DOHH2 (cell line): ENCODE data around the gene ARHGAP29.

Experiments
- H3F3A ChIP-seq: fragments of 200-600 bp; sonication (generic), shearing (Covaris generic); 2 replicates; pipeline ENCODE4 v1.6.0; 2016; ENCODE audit warnings: antibody characterized with exemption, mild to moderate bottlenecking; ENCODE audit not compliant: control insufficient read depth, insufficient read depth
- H3K27ac ChIP-seq: fragments of 200-600 bp; sonication (generic); 2 replicates; pipeline ENCODE4 v1.5.1; 2014; ENCODE audit warnings: low read depth, mild to moderate bottlenecking, low read length, moderate library complexity
- H3K27me3 ChIP-seq: fragments of 200-600 bp; sonication (generic); 2 replicates; pipeline ENCODE4 v1.6.1; 2014; ENCODE audit warnings: mild to moderate bottlenecking, low read length, mixed read lengths; ENCODE audit not compliant: control insufficient read depth
- H3K36me3 ChIP-seq: fragments of 200-600 bp; sonication (generic); 2 replicates; pipeline ENCODE4 v1.6.1; 2014; ENCODE audit warnings: mild to moderate bottlenecking, low read length, moderate library complexity, mixed read lengths; ENCODE audit not compliant: control insufficient read depth
- H3K4me1 ChIP-seq: fragments of 200-600 bp; sonication (generic); 2 replicates; pipeline ENCODE4 v1.6.1; 2014; ENCODE audit warnings: mild to moderate bottlenecking, low read length, mixed read lengths; ENCODE audit not compliant: control insufficient read depth
- H3K4me2 ChIP-seq: fragments of 200-600 bp; sonication (generic); 2 replicates; pipeline ENCODE4 v1.6.0; 2014; ENCODE audit warnings: mild to moderate bottlenecking, low read length, moderate library complexity
- H3K4me3 ChIP-seq: fragments of 200-600 bp; sonication (generic); 2 replicates; pipeline ENCODE4 v1.5.1; 2014; ENCODE audit warnings: mild to moderate bottlenecking, low read length, mixed read lengths
- H3K79me2 ChIP-seq: fragments of 200-600 bp; sonication (generic); 2 replicates; pipeline ENCODE4 v1.6.1; 2014; ENCODE audit warnings: mild to moderate bottlenecking, low read length, mixed read lengths; ENCODE audit not compliant: control insufficient read depth
- H3K9me2 ChIP-seq: fragments of 200-600 bp; sonication (generic); replicated peaks from 2 replicates; pipeline ENCODE4 v1.6.1; 2014; ENCODE audit warnings: mild to moderate bottlenecking, low read length, mixed read lengths; ENCODE audit not compliant: control insufficient read depth
- H3K9me3 ChIP-seq: fragments of 200-600 bp; sonication (generic); 2 replicates; pipeline ENCODE4 v1.6.1; 2014; ENCODE audit warnings: antibody characterized with exemption, low read length, mixed read lengths; ENCODE audit not compliant: control insufficient read depth, insufficient read depth
- H4K20me1 ChIP-seq: fragments of 200-600 bp; sonication (generic); 2 replicates; pipeline ENCODE4 v1.6.0; 2014; ENCODE audit warnings: low read depth, mild to moderate bottlenecking, antibody characterized with exemption, low read length, moderate library complexity; ENCODE audit not compliant: control insufficient read depth, insufficient read depth
- CTCF ChIP-seq: fragments of 200-600 bp; sonication (generic); IDR thresholded peaks from one replicate; pipeline ENCODE4 v1.5.1; 2014; ENCODE audit warnings: antibody characterized with exemption, mild to moderate bottlenecking, low read depth, low read length; ENCODE audit not compliant: poor library complexity, severe bottlenecking
- EZH2phosphoT487 ChIP-seq: fragments of 200-600 bp; sonication (generic); IDR thresholded peaks from 2 replicates; pipeline ENCODE4 v1.6.1; 2017; ENCODE audit warnings: borderline replicate concordance, mild to moderate bottlenecking, antibody characterized with exemption, low read length, moderate library complexity, mixed read lengths

ARHGAP29 gene

GRCh38 chr1:94274561-94274960 is 37.2 kb upstream of the ARHGAP29 start:
- Histone ChIP-seq H3K4me1 (no peaks in the 10 kb centered on the region), H3K79me2 (no peaks in the 10 kb centered on the region), H4K20me1 (no peaks in the 10 kb centered on the region), H3K27me3 (no peaks in the 10 kb centered on the region), H3K4me3 (no peak overlapping the region), H3K9me2 (no peaks in the 10 kb centered on the region), H3K4me2 (no peak overlapping the region), H3K36me3 (no peaks in the 10 kb centered on the region), H3F3A (no peaks in the 10 kb centered on the region), H3K9me3 (no peaks in the 10 kb centered on the region), H3K27ac (no peak overlapping the region)
- TF ChIP-seq CTCF (no peak), EZH2phosphoT487 (no peak)

GRCh38 chr1:94273111-94273510 is 35.7 kb upstream of the ARHGAP29 start:
- H3K4me3 ChIP-seq = no peak overlapping the region
- no peaks in the 10 kb centered on the region for H3K4me1 ChIP-seq
- H3K27ac ChIP-seq = no peak overlapping the region

GRCh38 chr1:94272388-94272787 is 35.0 kb upstream of the ARHGAP29 start:
- H3K27ac ChIP-seq = no peak overlapping the region
- no peaks in the 10 kb centered on the region for H3K36me3 ChIP-seq
- H4K20me1 ChIP-seq = no peaks in the 10 kb centered on the region
- H3K4me3 ChIP-seq = no peak overlapping the region
- H3K9me3 ChIP-seq = no peaks in the 10 kb centered on the region
- no peaks in the 10 kb centered on the region for H3K27me3 ChIP-seq
- no peaks in the 10 kb centered on the region for H3K9me2 ChIP-seq
- no peak for TF ChIP-seq CTCF
- TF ChIP-seq EZH2phosphoT487 = no peak
- H3F3A ChIP-seq = no peaks in the 10 kb centered on the region
- no peaks in the 10 kb centered on the region for H3K79me2 ChIP-seq
- no peaks in the 10 kb centered on the region for H3K4me1 ChIP-seq
- no peak overlapping the region for H3K4me2 ChIP-seq

More at GRCh38 chr1:94273111-94273510, 35.7 kb upstream of the ARHGAP29 start:
- no peaks in the 10 kb centered on the region for H3K9me2 ChIP-seq
- no peaks in the 10 kb centered on the region for H3K27me3 ChIP-seq
- H3K36me3 ChIP-seq = no peaks in the 10 kb centered on the region
- H4K20me1 ChIP-seq = no peaks in the 10 kb centered on the region
- no peaks in the 10 kb centered on the region for H3K79me2 ChIP-seq
- H3K9me3 ChIP-seq = no peaks in the 10 kb centered on the region
- H3K4me2 ChIP-seq = no peak overlapping the region
- H3F3A ChIP-seq = no peaks in the 10 kb centered on the region
- no peak for TF ChIP-seq EZH2phosphoT487
- no peak for TF ChIP-seq CTCF

- H3K9me2 ChIP-seq = no peaks in the 10 kb centered on the region
- no peak for TF ChIP-seq CTCF
- TF ChIP-seq EZH2phosphoT487 = no peak
- H3K36me3 ChIP-seq = no peaks in the 10 kb centered on the region
- H3K79me2 ChIP-seq = no peaks in the 10 kb centered on the region
- H3K4me3 ChIP-seq = no peak overlapping the region
- H3K27me3 ChIP-seq = no peaks in the 10 kb centered on the region
- no peaks in the 10 kb centered on the region for H3F3A ChIP-seq
- no peaks in the 10 kb centered on the region for H3K4me1 ChIP-seq
- no peaks in the 10 kb centered on the region for H4K20me1 ChIP-seq
- no peaks in the 10 kb centered on the region for H3K9me3 ChIP-seq
- H3K4me2 ChIP-seq = no peak overlapping the region
- H3K27ac ChIP-seq = no peak overlapping the region
Measured at GRCh38 chr1:94271373-94271772, 34.0 kb upstream of the ARHGAP29 start.
